ENCODE data around the gene MRPL9. TPM values are rescaled to one million over a fixed set of nuclear protein-coding genes. Genes with fewer than 3 reads are reported as not detected.
"Not testable (repeated sequence)": the region's sequence is repeated elsewhere in the genome, so short reads cannot be mapped to it uniquely, and the experiment has no call there.

Gene MRPL9
- total and polyA plus RNA-seq, 12 donors: 39.9 to 57.7 (median 48.1) TPM

DNA sequence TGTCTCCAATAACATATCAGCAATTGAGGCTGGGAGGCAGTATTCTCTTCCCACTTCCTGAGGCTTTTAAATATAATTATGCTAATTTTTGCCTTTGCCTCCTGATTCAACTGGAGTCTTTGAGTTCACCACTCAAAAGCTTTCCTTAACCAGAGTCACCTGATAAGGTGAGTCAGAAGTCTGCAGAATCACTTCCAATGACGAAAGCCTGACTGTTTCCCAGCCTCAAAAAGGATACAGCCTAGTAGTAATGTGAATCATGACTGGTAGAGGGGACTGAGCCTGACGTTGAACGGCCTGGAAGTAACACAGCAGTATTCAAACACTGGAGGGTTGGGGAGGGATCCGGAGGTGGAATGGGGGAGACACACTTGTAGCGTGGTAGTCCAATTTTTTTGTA, 10.4 kb upstream of the MRPL9 start:
- Histone ChIP-seq H3K4me1 (no peaks in the 10 kb centered on the region), H3K27ac (no peak overlapping the region), H3K4me3 (no peak overlapping the region), H3K27me3 (no peaks in the 10 kb centered on the region), H3K36me3 (peaks cover 0 to 51% (median 10%) of the 10 kb centered on the region in 9 donors), H3K9me3 (no peaks in the 10 kb centered on the region)
- WGBS, 2 donors: 72 to 79% methylated on average over 5 of the region's 5 CpGs
- intact Hi-C loops (cut with DNase I): no loop called here
- TF ChIP-seq, protein P1, sequence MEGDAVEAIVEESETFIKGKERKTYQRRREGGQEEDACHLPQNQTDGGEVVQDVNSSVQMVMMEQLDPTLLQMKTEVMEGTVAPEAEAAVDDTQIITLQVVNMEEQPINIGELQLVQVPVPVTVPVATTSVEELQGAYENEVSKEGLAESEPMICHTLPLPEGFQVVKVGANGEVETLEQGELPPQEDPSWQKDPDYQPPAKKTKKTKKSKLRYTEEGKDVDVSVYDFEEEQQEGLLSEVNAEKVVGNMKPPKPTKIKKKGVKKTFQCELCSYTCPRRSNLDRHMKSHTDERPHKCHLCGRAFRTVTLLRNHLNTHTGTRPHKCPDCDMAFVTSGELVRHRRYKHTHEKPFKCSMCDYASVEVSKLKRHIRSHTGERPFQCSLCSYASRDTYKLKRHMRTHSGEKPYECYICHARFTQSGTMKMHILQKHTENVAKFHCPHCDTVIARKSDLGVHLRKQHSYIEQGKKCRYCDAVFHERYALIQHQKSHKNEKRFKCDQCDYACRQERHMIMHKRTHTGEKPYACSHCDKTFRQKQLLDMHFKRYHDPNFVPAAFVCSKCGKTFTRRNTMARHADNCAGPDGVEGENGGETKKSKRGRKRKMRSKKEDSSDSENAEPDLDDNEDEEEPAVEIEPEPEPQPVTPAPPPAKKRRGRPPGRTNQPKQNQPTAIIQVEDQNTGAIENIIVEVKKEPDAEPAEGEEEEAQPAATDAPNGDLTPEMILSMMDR (IDR thresholded peaks at IDR 0.05): no peak
- DNase-seq: no peak
- no peak for ATAC-seq

DNA sequence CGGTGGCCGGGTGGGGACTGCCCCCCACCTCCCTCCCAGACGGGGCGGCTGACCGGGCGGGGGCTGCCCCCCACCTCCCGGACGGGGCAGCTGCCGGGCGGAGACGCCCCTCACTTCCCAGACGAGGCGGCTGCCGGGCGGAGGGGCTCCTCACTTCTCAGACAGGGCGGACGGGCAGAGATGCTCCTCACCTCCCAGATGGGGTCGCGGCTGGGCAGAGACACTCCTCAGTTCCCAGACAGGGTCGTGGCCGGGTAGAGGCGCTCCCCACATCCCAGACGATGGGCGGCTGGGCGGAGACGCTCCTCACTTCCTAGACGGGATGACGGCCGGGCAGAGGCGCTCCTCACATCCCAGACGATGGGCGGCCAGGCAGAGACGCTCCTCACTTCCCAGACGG, 6.0 kb upstream of the MRPL9 start:
- H3K4me1 ChIP-seq; H3K27ac ChIP-seq; H3K9me3 ChIP-seq; intact Hi-C loops (cut with DNase I); ATAC-seq; H3K27me3 ChIP-seq; H3K4me3 ChIP-seq; DNase-seq: not testable (repeated sequence)
- peaks cover 0 to 12% (median 0%) of the 10 kb centered on the region in 9 donors for H3K36me3 ChIP-seq
- WGBS, 2 donors: 89 to 91% methylated on average over 17 to 34 of the region's 34 CpGs

DNA sequence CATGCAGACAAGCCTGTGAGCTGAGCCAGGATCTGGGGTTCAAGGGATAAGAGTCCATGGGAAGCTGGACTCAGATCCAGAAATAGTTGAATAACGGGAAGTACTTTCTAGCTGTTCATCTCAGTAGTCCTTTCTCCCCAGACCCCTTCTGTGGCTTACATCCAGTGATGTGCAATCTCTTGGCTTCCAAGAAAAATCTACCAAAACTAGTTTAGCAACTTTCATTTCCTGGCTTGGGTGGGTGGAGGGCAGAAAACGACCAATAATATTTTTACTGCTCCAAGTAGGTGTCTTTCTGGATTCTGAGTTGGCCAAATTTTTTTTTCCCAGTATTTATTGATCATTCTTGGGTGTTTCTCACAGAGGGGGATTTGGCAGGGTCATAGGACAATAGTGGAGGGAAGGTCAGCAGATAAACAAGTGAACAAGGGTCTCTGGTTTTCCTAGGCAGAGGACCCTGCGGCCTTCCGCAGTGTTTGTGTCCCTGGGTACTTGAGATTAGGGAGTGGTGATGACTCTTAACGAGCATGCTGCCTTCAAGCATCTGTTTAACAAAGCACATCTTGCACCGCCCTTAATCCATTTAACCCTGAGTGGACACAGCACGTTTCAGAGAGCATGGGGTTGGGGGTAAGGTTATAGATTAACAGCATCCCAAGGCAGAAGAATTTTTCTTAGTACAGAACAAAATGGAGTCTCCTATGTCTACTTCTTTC, 5.2 kb upstream of the MRPL9 start:
- H3K9me3 ChIP-seq; intact Hi-C loops (cut with DNase I); H3K27ac ChIP-seq; H3K4me1 ChIP-seq; DNase-seq; H3K4me3 ChIP-seq; ATAC-seq; H3K36me3 ChIP-seq; H3K27me3 ChIP-seq: not testable (repeated sequence)
- WGBS, 2 donors: 60 to 66% methylated on average over 2 of the region's 7 CpGs

DNA sequence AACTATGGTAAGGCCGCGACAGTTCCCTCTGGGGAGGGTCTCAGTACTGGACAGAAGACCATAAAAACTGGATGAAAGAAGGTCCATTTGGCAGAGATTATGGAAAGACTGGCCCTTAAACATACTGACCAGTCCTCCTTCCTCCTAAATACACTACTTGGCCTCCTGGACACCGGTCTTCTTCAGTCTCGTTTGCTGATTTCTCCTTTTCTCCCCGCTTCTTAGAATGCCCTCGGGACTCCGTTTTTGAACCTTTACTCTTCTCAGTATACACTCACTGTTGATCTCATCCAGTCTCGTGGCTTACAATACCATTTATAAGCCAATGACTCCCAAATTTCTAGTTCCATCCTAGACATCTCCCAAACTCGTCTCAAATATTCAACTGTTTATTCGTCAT, 694 bp upstream of the MRPL9 start:
- ATAC-seq (peak in 4 of 8 donors; percentile 3 to 16 (median 6)), DNase-seq (no peak)
- peak overlapping the region in 9 of 10 donors; percentile 80 to 96 (median 90) for H3K27ac ChIP-seq
- no peaks in the 10 kb centered on the region for H3K9me3 ChIP-seq
- TF ChIP-seq, protein P1 (IDR thresholded peaks at IDR 0.05): no peak
- H3K4me1 ChIP-seq: peaks cover 0 to 18% (median 14%) of the 10 kb centered on the region in 9 donors
- 51 to 60% methylated on average over 10 of the region's 10 CpGs for WGBS, 2 donors
- intact Hi-C loops (cut with DNase I): no loop called here
- H3K36me3 ChIP-seq: peaks cover 0 to 35% (median 28%) of the 10 kb centered on the region in 9 donors
- H3K27me3 ChIP-seq: no peaks in the 10 kb centered on the region
- peak overlapping the region; percentile 45 to 87 (median 81) for H3K4me3 ChIP-seq

DNA sequence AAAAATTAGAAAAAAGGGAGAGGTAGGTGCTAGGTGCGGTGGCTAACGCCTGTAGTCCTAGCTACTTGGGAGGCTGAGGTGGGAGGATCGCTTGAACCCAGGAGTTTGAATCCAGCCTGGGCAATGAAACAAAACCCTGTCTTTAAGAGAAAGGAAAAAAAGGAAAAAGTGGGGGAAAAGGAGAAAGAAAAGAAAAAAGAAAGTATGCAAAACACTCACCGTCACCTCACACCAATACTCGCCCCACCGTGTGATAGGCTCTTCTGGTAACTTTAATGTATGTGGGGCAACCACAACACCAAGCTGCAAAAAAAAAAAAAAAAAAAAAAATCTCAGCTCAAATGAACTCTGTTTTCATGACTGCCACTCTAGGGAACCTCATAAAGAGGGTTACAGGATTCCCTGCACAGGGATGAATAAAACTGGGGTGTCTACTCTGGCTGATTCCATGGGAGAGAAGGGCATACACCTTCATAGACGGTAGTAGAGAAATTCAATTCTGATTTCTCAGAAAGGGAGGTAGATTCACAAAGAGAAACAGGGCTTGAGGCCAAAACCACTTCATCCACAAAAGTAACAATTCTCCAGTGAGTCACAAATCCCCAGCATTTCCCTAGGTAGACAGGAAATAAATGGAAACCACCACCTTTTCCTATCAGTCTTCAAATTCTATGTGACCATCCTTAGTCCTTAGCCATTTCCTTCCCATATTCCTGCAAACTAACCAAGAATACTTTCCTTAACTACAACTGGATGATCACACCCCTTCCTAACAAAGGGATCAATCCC, 2.5 kb downstream of the MRPL9 start:
- TF ChIP-seq, protein P1 (IDR thresholded peaks at IDR 0.05): no peak
- DNase-seq (no peak), ATAC-seq (no peak)
- no peak overlapping the region for H3K4me3 ChIP-seq
- H3K27ac ChIP-seq: no peak overlapping the region
- intact Hi-C loops (cut with DNase I): no loop called here
- 92 to 98% methylated on average over 7 of the region's 7 CpGs for WGBS, 2 donors
- peaks cover 0 to 18% (median 14%) of the 10 kb centered on the region in 9 donors for H3K4me1 ChIP-seq
- peaks cover 0 to 65% (median 30%) of the 10 kb centered on the region in 9 donors for H3K36me3 ChIP-seq
- H3K9me3 ChIP-seq: no peaks in the 10 kb centered on the region
- H3K27me3 ChIP-seq: no peaks in the 10 kb centered on the region
